HG02623 (cell line): ENCODE results near the gene RNF168.
"Not testable (repeated sequence)": the region's sequence is repeated elsewhere in the genome, so short reads cannot be mapped to it uniquely, and the experiment has no call there.

Experiments used
- ATAC-seq: cut with Tn5 transposase; IDR thresholded peaks from one replicate; pipeline ENCODE4 v1.9.1; 2021; ENCODE audit warnings: moderate library complexity; ENCODE audit not compliant: unreplicated experiment

RNF168 gene

GRCh38 chr3:196503196-196504076, at the start of gene RNF168:
RNF168 (minus strand) TSS chr3:196503768; CDS start chr3:196503173, 595 bp downstream.
- peak; percentile 77 for ATAC-seq

- no peak for ATAC-seq
Measured at GRCh38 chr3:196552253-196552652, 48.7 kb upstream of the RNF168 start.

- ATAC-seq: not testable (repeated sequence)
Measured at GRCh38 chr3:196550172-196550571, 46.6 kb upstream of the RNF168 start.

- ATAC-seq: not testable (repeated sequence)
Measured at GRCh38 chr3:196549312-196549711, 45.7 kb upstream of the RNF168 start.

- no peak for ATAC-seq
Measured at GRCh38 chr3:196547067-196547466, 43.5 kb upstream of the RNF168 start.

GRCh38 chr3:196546537-196546936, 43.0 kb upstream of the RNF168 start:
- ATAC-seq: no peak

GRCh38 chr3:196544491-196544992, 41.0 kb upstream of the RNF168 start:
- no peak for ATAC-seq

GRCh38 chr3:196541684-196542445, 38.3 kb upstream of the RNF168 start:
- ATAC-seq: no peak

- no peak for ATAC-seq
Measured at GRCh38 chr3:196537319-196537984, 33.9 kb upstream of the RNF168 start.

- no peak for ATAC-seq
Measured at GRCh38 chr3:196533260-196533681, 29.7 kb upstream of the RNF168 start.

GRCh38 chr3:196531418-196531817, 27.9 kb upstream of the RNF168 start:
- ATAC-seq: no peak

- peak; percentile 63 for ATAC-seq
Measured at GRCh38 chr3:196528639-196529233, 25.2 kb upstream of the RNF168 start.

GRCh38 chr3:196525141-196525540, 21.6 kb upstream of the RNF168 start:
- ATAC-seq: no peak

- ATAC-seq: no peak
Measured at GRCh38 chr3:196524527-196524926, 21.0 kb upstream of the RNF168 start.

GRCh38 chr3:196523841-196524240, 20.3 kb upstream of the RNF168 start:
- ATAC-seq: no peak

GRCh38 chr3:196521291-196521690, 17.7 kb upstream of the RNF168 start:
- not testable (repeated sequence) for ATAC-seq

GRCh38 chr3:196519718-196520082, 16.1 kb upstream of the RNF168 start:
- no peak for ATAC-seq

- ATAC-seq: no peak
Measured at GRCh38 chr3:196518966-196519717, 15.6 kb upstream of the RNF168 start.

- ATAC-seq: no peak
Measured at GRCh38 chr3:196517919-196518318, 14.4 kb upstream of the RNF168 start.

- ATAC-seq: no peak
Measured at GRCh38 chr3:196517162-196517800, 13.7 kb upstream of the RNF168 start.
